NCI-H345 treated with DMSO at 0.1 percent for 48 hours (cell line): ENCODE data around the gene HOXA6.

Source experiments
- DNase-seq: peaks from one replicate; lab custom pipeline; 2025; ENCODE audit not compliant: unreplicated experiment; lab: John Stamatoyannopoulos, UW

The HOXA6 gene

DNA sequence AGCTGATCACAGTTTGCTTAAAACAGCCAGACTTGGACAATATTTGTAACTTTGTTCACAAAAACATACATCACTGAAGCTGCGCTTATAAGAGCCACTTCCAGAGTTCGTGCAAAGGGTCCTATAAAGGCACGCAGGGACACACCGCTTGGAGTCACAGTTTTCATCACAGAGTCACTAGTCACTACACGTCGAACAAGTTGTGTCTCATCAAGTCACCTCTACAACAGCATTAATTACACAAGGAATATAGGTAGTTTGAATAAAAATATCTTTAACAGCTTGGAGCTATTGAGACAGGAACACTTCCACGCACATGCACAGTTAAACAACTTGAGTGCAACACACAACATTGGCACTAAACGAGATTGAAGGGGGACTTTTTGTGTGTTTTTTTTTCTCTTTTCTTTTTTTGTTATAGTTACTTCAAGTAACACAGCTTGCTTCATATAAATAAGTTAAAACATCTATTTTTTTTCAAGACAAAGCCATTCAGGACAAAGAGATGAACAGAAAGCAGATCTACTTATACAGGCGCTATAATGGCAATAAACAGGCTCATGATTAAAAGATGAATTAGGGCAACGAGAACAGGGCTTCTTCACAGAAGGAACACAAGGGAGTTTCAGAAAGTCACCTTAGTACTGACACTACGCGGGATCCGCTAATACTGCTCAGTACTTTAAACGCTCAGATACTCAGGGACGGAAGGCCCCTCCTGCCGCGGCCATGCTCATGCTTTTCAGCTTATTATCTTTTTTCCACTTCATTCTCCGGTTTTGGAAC lies 6.2 kb downstream of the HOXA6 start:
- no peak for DNase-seq

DNA sequence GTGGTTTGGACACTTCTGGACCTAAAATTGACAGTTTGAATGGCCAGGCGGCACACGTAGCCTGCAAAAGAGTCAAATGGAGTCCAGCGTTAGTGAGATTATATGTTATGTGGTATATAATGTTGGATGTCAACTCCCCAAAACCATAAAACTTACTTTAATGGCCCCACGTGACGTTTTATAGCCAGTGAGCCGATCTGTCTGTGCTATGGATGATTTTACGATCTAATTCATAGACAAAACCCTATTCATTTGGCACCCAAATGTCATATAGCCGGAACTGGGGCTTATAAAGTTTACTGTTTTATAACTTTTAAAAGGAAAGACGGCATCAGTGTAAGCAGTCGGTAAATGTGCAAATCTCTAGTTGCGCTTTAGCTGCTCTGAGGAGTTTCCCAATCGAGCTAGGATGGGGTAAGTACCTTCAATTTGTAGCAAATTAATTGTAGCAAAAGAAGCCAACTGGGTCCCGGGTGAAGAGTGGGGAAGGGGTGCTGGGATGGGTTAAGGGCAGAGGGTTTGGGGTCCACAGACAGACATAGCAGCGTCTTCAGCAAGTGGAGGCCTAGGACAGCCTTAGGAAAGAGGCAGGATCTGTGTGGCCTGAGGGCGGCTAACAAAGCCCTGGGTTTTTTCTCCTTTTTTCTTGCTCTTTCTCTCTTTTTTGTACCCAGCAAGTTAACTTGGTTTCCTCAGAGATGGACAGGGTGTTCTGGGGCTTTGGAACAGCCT lies 7.3 kb downstream of the HOXA6 start:
- no peak for DNase-seq

DNA sequence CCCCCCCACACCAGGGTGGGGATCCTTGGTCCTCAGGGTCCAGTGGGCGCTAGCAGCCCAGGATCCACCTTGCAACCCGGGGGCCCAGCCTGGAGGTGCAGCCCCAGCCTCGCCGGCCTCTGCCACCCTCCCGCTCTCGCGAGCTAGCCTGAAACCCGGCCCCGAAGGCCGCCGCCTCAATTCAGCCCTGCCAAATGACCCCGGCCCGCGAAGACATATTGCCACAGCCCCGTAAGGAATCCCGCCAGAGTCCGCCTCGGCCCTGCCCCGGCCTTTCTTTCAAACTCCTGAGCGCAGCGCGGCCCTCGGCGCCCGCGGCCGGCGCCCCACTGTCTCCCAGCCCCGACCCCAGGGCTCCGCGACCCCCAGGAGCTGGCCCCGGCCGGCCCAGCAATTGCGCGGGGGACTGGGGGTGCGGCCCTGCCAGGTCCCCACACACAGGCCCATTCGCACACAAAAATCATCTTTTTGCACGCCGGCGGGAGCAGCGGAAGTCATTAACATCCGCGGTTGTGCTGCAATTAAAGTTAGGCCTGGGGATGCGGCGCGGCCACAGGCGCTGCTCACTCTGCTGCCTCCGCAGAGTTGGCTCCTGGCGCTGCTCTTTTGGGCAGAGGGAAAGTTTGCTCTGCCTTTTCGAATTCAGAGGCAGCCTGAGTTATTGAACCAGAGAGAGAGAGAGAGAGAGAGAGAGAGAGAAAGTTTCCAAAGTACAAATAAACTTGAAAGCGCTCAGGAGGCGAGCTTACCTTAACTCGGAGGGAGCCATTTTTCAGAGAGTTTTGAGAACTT lies 8.0 kb downstream of the HOXA6 start:
- no peak for DNase-seq

DNA sequence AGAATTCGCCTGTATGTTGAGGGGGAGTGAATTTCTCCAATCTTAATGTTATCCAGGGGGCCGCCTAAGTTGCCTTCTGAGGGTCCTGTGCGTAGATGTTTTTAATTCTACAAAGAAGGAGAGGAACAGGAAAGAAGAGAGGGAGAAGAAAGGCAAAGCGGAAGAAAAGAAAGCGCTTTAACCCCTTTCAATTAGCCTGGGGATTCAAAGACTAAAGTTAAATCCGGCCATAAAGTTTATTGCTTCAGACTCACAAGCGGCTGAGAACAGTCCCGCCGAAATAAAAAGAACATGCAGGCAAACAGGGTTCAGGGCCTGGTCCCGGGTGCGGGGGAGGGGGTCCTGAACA lies 8.6 kb downstream of the HOXA6 start:
- no peak for DNase-seq

DNA sequence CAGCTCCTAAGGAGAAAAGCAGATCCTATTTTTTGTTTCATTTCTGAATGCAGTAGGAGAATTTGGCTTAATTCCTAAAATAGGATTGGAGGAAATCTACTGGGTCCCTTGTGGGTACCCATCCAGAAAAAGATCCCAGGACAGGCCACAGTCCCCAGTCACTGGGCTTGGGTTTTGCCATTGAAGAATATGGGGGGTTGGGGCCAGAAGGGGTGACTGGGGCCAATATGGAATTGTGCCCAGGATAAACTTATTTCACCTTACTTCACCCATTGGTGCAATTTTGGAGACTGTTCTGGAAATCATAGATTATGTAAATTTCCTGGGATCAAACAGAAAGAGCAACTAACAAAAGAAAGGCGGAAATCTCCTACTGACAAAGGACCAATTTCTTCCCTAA lies 9.1 kb downstream of the HOXA6 start:
- no peak for DNase-seq

DNA sequence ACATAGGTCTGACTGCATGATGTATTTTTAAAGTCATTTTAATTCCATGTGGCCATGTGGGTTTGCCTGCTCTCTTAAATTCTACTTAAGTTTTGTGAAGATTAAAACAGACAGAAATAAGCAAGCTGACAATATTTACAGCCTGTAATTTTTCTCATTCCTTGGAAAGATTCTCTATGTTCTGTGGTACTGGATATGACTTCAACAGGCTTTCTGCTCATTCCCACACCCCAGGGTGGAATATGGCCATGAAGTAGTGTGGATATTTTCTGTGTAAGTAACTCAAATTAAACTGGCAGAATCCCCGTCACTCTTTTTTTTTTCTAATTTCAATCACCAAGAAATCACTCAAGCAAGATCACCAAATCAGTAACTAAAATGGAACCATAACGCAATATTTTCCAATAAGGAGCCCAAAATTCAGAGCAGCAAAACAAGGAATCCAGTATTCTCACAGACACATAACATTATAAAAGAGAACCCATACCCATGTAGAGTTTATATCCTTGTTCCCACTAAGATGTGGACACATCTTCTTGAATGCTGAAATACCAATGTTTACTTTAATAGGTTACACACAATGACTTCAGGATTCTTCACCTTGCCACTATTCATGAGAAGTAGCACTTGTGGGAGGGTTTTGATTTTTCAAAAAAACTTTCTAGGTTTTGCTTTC lies 9.8 kb downstream of the HOXA6 start:
- DNase-seq = no peak

DNA sequence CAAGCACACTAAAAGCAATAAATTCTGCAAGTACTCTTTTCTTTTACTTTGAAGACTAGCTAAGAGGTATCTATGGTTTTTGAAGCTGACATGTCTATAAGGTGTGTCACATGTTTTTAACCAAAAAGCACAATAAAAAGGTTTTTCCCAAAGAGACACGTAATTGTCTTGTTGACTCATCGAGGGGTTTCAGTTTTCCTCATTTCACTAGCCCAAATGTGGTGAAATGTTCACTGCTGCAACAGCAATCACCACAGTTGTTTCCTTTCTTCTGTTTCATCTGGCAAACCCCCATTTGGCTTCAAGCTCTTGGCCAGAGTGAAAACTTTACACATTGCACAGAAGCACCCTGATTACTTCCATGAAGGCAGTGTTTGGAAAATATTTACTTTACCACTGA lies 13.2 kb downstream of the HOXA6 start:
- no peak for DNase-seq

DNA sequence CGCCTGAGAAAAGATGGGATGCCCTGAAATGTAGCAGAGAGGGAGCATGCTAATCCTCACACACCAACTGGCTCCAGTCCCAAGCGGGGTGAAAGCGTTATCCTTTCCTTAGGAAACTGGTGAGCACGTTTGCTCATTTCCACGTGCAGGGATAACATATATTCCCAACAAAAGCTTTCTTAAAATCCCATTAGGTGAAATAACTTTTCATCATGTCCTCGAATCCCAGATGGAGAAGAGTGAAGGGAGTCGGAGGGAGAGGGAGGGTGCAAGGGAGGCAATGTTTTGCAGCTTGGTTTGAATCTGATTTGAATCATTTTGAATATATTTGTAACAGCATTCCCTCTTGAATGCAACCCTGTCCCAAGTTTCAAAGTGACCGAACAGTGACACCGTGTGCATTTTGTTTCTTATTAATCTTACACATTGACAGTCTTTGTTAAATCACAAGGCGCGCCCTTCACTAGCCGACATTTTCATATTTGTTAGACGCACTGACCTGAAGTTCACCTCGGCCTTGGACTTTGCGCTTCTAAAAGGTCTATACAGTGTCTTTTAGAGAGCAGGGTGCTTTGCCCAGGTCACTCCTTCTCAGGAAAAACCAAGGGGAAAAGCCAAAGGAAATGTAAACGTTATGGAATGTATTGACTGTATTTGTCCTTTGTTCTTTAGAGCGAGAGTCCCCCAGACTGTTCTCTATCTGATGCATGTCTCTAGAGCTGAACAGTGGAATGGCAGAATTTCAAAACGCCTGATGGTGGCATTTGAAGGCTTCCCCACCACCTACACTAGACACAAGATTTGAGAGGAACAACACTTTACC lies 14.0 kb downstream of the HOXA6 start:
- no peak for DNase-seq

DNA sequence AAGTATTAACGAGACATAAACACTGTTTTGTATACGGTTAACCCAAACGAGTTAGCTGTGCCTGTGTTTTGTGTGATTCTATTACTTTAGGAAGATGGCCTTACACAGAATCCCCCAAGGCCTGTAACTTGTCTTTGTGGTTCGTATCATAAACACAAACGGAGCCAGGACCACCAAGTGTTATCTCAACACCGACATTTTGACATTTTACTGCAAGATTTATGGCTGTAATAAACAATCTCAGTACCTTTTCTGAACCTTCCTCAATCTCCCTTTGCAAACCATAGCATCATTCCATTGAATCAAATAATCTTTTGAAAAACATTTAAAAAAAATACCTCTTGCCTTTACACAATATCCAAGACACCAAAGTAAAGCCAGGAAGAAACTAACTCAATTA lies 14.6 kb downstream of the HOXA6 start:
- DNase-seq = no peak

DNA sequence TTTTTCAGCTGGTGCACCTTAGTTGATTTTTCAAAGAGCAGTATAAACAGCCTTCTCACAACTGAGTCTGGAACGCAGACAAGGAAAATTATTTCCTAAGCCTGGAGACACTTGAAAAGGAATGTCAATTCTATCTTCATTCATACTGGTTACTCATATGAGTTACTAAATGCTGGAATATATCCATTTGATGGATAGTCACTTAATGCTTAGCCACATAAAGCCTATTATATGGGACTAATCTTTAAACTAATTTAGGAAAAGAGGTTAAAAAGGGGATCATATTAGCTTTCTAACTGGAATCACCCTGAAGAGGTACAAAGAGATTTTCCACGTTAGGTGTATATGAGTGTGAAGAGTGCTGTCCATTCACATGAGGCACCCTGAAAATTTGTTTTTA lies 15.4 kb downstream of the HOXA6 start:
- DNase-seq = no peak

DNA sequence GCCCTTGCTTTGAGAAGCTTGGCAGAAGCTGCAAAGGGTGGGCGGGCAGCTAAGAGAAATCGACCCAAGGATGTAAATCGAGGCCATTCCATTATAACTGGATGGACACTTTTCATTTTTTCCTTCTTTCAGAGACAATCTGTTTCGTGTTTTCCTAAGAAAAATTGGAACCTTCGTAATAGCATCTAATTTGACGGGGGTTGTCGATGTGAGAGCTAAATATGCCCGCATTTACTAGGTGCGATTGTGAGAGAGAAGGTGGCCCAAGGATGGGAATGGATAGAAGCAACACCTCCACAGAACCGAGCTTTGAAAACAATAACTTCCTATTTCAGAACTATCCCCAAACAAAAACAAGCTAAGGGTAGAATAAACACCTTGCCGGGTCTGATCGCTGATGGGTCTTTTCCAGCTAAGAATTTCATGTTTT lies 16.2 kb downstream of the HOXA6 start:
- no peak for DNase-seq

DNA sequence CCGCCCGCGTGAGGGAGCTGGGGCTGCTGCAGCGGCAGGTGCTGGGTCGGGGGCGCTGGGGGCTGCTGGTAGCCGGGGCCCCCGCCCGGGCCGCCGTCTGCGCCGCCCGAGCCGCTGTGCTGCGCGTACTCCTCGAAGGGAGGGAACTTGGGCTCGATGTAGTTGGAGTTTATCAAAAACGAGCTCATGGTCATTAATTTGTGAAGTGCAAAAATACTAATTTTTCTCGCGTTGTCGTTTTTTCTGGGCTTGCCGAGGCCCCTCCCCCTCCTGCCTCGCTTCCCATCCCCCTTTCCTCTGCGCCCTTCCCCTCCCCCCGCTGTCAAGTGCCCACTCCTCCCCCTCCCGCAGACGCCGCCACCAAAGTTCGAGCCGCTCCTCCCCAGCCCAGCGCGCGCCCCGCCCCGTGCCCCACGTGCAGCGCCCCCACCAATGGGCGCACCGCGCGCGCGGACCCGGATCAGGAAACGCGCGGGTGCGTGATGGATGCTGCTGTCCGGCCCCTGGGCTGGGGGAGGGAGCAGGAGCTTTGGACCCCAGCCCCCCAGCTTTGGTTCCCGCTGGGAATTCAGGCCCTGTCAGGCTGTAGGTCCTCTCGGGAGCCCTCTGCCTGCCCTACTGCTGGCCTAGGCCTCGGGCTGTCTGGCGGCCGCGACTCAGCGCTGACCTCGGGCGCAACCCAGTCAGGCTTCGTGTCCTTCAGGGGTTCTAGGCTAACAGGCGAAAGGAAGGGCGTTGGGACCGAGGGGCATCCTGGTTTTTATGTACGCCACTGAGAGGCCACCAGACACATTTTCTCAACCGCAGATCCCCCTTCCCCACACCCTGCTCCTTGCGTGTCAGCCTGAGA lies 16.8 kb downstream of the HOXA6 start, which contains the start of gene HOXA4:
HOXA4 (minus strand) TSS at position 218 of the 850 bp plus-strand sequence; CDS start at position 194, 24 bp downstream.
- peak; percentile 47 for DNase-seq

DNA sequence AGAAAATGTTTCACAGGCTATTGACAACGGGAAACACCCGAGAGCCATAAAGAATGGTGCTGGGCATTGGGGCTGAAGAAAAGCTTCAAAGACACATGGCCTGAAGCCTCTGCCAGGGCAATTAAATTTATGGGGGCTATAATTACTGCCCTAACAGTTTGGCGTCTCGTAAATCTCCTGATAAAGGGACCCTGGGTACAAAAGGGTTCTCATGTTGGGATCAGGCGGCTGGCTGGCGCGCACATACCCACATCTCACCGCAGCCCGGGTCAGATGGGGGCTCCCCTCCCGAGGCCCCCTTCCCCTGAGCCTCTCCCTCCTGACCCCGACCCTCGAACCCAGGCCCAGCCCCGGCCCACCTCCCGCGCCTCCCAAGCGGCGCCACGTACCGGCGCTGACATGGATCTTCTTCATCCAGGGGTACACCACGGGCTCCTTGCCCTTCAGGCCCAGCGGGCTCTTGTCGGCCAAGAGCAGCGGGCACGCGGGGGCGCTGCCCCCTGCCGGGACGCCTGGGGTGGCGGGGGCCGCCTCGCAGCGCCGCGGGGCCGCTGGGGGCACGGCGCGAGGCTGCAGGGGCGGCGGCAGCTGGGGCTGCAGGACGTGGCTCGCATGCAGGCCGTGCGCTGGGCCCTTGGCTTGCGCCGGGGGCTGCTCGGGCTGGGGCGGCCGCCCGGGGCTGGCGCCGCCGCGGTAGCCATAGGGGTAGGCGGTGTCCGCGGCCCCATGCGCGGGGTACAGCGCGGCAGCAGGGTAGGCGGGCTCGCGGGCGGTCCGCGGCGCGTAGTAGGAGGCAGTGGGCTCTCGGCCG lies 17.6 kb downstream of the HOXA6 start:
- no peak for DNase-seq

DNA sequence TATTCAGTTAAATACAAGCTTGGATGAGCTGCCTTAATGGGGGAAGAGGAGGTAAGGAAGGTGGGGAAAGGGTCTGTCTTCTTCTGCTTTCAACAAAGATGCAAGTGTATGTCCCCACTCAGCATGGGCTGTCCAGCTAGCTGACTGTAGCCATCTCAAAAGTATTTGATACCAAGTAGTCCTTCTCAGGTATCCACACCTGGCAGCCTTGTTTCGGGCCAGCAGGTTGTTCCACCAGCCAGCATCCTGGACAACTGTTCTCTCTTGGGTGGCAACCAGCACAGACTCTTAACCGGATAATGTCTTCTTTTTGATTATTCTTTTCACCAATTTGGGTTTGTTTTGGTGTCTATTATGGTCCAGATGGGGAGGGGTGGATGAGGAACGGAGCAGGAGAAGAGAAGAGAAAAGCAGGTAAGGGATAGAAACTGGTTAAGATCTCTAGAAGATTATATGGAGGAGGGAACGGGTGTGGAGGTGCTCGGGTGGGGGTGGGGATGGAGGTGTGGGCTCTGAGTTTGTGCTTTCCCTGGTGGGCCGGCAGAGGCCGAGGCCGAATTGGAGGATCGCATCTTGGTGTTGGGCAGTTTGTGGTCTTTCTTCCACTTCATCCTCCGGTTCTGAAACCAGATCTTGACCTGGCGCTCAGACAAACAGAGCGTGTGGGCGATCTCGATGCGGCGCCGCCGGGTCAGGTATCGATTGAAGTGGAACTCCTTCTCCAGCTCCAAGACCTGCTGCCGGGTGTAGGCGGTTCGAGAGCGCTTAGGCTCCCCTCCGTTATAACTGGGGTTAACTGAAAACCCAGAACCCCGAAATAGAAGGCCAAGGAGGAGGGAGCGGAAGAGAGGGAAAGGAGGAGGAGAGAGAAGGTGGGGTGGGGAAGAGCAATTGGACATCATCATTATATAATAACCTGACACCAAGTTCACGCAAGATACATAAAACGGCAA lies 18.5 kb downstream of the HOXA6 start:
- no peak for DNase-seq

DNA sequence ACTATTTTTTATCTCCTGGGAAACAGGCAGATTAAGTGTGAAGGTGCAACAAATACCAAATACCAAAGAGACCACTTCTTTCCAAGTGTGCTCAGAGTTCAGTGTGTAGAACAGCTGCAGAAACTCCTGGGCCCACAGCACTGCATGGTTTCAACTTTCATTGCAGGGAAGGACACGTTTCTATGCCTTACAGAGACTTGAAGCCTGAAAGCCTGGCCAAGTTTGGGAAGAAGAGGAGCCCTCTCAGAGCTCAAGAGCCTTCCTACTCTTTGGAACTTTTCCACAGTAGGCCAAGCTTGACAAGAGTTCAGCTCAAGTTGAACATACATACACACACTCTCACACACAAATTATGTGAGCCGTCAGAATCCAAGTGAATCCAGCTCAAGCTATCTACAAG lies 19.5 kb downstream of the HOXA6 start:
- no peak for DNase-seq

DNA sequence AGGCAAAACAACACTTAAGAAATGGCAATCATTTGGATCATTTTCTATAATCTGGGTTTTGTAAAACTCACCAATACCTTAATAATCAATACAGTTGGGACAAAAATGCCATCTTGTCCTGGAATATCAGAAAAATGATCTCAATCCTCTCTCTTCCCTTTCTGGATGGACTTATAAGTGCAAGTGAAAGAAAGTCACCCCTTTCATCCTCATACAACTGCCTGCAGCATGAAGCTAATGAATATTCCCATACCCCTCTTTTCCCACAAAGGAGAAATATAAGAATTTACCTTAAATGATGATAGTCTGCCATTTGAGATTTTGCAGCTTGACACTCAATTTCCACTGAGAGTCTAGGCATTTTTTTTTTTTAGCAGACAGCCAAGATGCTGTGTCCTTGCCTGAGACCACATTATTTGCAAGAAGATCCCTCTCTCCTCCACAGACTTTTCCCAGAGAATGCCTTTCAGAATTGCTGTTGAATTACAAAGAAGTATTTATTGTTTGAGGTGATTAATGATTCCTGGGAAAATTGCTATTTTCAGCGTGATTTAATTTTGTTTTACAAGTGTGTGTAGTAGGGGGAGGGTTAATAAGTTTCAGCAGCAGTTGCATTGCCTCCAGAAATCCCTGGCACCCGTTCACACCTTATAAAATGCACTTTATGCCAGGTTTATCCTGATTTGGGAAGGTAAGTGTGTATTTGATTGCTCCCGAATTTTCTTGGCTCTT lies 20.8 kb downstream of the HOXA6 start:
- no peak for DNase-seq

DNA sequence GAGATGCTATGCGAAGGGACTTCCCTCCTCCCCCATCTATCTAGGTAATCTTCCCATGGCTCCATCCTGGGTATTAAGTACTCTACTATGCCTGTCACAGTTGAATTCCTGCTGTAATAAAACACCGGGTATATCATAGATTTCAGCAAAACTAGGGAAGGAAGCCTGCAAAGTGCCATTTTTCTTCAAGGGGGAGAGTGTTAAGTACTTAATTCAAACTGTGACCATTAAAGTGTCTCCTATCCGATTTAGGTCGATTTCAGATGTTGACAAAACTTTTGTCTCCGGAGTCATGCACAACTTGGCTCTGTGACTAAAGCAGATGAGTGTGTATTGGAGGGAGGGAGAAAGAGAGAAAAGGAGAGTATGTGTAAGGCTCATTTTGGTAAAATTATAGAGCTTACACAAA lies 21.6 kb downstream of the HOXA6 start:
- DNase-seq = no peak
